ENCODE data around the gene ADGRD1. TPM values are rescaled to one million over a fixed set of nuclear protein-coding genes. Genes with fewer than 3 reads are reported as not detected.

Gene ADGRD1
- polyA plus RNA-seq, 1 of the 3 experiments (the other 2 are of a cell fraction) = not detected

GRCh38 chr12:131058700-131059099 lies 105.0 kb downstream of the ADGRD1 start (continued):
- TF ChIP-seq IRF3 (IDR thresholded peaks at IDR 0.05; ENCODE audit: low read depth, low read length) = no peak
- TF ChIP-seq MAX (IDR thresholded peaks at IDR 0.05; ENCODE audit: low read depth) = no peak
- TF ChIP-seq CHD2 (IDR thresholded peaks at IDR 0.05; ENCODE audit: low read length, partially characterized antibody) = no peak
- no peak for TF ChIP-seq GATA2 (CRISPR knock-in tag; IDR thresholded peaks at IDR 0.05)

GRCh38 chr12:131060011-131060703 lies 106.5 kb downstream of the ADGRD1 start:
- WGBS (ENCODE audit: low lambda C conversion rate) = 59% methylated on average over 12 of the region's 16 CpGs

More at GRCh38 chr12:131060011-131060703, 106.5 kb downstream of the ADGRD1 start:
- no peak overlapping the region for H3K27ac ChIP-seq (ENCODE audit: low read depth in 2 of 2, low read length in 1 of 2)
- H4K20me1 ChIP-seq (ENCODE audit: insufficient read depth) = no peaks in the 10 kb centered on the region
- TF ChIP-seq FOSL2 (IDR thresholded peaks at IDR 0.05; ENCODE audit: borderline replicate concordance, low read depth) (no peak), RCOR1 (IDR thresholded peaks at IDR 0.05; ENCODE audit: low read length) (no peak), TCF12 (IDR thresholded peaks at IDR 0.05) (no peak), REST (IDR thresholded peaks at IDR 0.05; ENCODE audit: low read depth, low read length) (no peak), CTCF (IDR thresholded peaks at IDR 0.05) (no peak), TAF1 (IDR thresholded peaks at IDR 0.05; ENCODE audit: borderline replicate concordance, low read depth, low read length) (no peak), FOXJ3 (CRISPR knock-in tag; IDR thresholded peaks at IDR 0.05) (no peak), TEAD4 (IDR thresholded peaks at IDR 0.05; ENCODE audit: borderline replicate concordance, insufficient read depth) (no peak), EZH2phosphoT487 (IDR thresholded peaks at IDR 0.05; ENCODE audit: borderline replicate concordance, low read depth) (no peak), IRF3 (IDR thresholded peaks at IDR 0.05; ENCODE audit: low read depth, low read length) (no peak)
- no peaks in the 10 kb centered on the region for H3K9me3 ChIP-seq
- H3F3A ChIP-seq (replicated peaks; ENCODE audit: insufficient read depth) = no peaks in the 10 kb centered on the region
- H3K79me2 ChIP-seq (ENCODE audit: insufficient read depth) = no peaks in the 10 kb centered on the region
- CTCF ChIA-PET = no interaction called here
- H3K27me3 ChIP-seq (ENCODE audit: insufficient read depth) = no peaks in the 10 kb centered on the region
- no peak for DNase-seq
- POLR2A ChIA-PET = no interaction called here
- no peak overlapping the region for H3K4me2 ChIP-seq
- no peak overlapping the region for H3K4me3 ChIP-seq (ENCODE audit: low read depth in 2 of 2, low read length in 1 of 2)
- no peaks in the 10 kb centered on the region for H3K9me2 ChIP-seq
- no peaks in the 10 kb centered on the region for H3K36me3 ChIP-seq (replicated peaks in 1 of 2; ENCODE audit: control insufficient read depth in 1 of 2, insufficient read depth in 2 of 2, low read length in 1 of 2)
- H3K4me1 ChIP-seq (ENCODE audit: control insufficient read depth in 1 of 2, insufficient read depth in 2 of 2, low read depth in 1 of 2, low read length in 1 of 2) = no peaks in the 10 kb centered on the region
- no peak overlapping the region for H3K9ac ChIP-seq
- no peak overlapping the region for H2AFZ ChIP-seq (ENCODE audit: low read depth)

Measured in SK-N-SH (cell line).